AG20443 (cell line): ENCODE results near the gene STEAP3.

Experiments
- DNase-seq: peaks from one replicate; pipeline ENCODE4 v3.0.0; 2012; ENCODE audit warnings: low spot score, mixed read lengths

The STEAP3 gene

DNA sequence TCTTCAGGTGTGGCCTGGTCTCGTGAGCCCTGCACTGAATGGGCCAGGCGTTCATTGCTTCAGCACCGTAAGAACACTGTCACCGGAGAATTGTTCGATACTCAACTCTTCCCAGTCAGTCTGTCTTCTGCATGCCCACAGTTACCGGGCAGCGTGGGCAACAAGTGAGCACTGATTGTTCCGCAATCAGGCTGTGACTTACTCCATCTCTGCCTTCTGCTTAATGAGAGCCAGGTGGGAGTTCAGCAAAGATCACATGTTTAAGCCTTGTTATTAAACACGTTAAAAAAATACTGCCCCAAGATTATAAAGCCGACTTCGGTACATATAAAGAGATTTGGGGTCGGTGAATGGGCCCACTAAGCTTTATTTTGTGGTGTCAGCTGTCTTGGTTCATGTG is 3.7 kb downstream of the STEAP3 start:
- no peak for DNase-seq

DNA sequence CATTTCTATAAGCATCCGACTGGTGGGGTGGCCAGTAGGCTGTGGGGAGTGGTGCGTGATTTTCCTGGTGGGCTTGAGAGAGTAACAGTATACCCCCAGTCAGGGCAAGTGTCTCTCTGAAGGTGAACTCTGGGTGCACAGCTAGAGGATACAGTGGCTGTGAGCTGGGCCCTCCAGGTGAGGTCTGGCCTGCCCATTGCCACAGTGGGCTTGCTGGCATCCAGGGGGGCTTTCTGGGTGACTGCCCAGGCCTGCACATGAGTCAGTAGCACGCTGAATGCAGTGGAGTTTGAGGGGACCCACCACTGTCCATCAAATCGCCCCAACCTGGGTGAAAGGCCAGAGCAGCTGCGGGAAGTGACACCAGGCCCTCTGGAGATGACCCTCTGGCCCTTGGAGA is 4.5 kb downstream of the STEAP3 start:
- no peak for DNase-seq

DNA sequence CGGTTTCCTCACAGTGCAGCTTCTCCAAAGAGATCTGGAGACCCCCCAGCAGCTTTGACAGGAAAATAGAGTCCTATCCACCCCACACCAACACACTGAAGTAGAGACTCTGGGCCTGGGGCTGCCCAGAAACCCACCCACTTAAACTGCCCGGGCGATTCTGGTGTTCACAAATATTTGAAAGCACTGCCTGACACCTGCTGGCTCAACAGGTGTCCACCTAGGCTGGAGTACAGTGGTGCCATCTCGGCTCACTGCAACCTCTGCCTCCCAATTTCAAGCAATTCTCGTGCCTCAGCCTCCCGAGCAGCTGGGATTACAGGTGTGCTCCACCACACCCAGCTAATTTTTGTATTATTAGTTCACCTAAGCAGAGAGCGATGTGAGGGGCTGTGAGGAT is 5.3 kb downstream of the STEAP3 start:
- DNase-seq = no peak

DNA sequence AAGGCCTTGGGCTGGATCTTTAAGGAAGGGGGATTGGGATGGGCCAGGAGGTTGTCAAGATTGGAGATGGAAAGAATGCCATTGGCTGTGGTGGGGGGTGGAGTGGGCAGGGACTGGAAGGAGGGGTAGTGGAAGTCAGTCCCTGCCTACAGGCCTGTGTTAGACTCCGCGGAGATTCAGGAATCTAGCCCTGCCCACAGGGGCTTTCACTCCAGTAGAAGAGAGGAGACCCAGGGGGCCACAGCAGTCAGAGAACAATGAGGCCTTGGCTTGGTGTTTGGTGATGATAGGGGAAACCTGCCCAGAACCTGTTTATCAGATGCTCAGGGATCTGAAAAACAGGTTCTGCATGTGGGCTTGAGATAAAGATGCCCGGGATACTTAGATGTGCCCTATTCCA is 6.1 kb downstream of the STEAP3 start:
- DNase-seq = no peak

DNA sequence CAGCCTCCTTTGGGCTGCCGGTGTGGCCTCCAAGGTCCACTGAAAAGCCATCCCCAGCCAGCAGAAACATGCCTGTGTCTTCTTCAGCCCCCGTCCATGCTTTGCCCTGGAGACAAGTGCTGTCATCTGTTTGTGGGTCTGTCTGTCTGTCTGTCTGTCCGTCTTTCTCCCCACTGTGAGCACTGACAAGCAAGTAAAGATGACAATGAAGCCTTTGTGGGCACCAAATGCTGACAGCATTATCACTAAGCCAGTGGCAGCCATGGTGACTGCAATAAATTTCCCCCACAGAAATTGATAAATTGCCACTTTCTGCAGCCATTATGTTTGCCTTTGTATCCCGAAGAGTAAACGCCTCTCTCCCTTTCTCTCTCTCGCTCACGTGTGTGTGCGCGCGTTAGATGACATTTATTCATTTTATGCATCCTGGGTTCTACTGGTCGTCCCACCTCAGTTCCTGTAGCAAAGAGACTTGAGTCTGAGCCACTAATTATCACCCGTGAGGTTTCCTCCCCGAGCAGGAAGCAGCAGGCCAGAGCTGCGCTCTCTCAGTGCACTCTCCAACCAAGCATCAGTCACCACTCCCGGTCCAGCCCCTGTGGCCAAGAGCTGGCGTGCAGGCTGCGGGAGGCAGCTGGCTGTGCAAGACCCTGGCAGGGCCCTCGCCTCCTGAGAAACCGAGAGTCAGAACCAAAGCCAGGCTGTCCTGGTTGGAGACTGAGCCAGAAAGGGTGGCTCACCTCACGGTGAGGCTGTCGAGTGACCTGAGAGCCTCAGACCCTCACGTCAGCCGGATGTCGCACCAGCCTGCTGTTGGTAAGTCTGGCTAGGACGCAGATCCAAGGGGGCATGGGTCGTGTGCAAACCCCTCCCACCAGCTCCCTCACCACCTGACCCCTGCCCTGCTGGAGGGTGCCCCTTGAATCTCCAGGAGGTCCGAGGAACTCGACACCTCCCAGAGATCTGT is 6.9 kb downstream of the STEAP3 start:
- peak; percentile 84 for DNase-seq

DNA sequence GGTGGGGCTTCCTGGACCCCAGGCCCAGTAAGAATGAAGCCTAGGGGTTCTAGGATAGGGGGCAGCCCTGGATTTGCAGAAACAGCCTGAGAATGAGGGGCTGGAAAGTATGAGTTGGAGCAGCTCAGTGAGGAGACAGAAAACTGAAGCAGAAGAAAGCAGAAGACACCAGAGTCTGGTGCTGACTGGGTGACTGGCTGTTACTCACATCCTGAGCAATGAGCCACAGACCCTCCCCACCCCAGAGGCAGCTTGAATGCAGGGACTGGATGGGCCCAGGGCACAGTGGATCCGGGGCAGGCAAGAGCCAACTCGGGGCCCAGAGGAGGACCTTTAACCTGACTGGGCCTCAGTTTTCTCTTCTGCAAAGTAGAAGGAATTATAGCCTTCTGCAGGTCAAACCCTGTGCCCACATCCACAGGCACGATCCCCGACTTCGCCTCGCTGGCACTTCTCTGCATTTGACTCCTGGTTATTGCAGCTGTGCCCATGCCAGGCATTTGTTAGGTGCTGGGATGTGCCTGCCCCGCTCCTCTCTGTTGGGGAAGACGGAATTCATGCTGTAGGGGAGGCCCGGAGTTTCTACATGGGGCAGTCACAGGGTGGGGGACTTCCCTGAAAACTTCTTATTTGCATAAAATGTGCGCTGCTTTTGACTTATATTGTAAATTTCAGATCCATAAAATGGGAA is 8.5 kb downstream of the STEAP3 start:
- peak; percentile 65 for DNase-seq

DNA sequence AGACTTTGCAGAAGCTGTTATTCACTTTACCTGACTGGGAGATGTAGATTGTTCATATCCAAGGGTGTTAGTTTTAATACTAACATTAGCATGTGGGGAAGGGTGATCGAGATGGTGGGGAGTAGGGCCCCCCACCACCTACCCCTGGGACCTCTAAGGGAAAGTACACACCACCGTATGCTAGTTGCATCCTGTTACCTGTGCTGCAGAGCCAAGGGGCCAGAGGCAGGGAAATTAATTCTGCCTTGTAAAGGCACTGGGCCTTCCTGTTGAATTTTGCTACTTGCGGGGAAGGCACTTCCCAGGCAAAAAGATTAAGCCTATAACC is 9.0 kb downstream of the STEAP3 start:
- no peak for DNase-seq

DNA sequence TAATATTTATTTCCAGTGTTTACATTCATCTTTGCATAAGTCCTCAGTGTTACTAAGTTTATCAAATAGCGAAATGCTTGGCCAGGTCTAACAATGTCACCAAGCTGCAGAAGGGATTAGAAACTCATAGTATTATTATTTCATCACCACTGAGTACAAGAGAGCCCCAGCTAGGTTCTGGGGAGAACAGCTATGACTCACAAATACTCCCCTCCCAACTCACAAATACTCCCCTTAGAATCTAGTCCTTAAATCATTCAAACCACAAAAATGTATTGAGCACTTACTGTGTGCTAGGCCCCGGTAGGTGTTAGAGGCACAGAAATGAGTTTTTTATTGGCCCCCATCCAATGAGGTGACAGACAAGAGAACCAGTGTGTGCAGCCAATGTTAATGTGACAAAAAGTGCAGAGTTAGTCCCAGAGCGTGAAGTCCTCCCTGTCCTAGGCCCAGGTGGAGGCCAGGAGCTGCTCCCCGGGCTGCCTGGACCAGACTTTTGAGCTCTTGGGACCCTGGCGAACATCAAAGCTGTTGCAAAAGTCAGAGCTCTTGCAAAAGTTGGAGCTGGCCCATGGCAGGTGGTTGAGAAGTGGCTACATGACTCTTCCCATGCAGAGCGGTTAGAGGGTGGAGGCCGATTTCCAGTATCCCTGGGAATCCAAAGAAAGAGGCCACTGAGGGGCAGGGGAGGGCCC is 9.8 kb downstream of the STEAP3 start:
- DNase-seq = peak; percentile 56

DNA sequence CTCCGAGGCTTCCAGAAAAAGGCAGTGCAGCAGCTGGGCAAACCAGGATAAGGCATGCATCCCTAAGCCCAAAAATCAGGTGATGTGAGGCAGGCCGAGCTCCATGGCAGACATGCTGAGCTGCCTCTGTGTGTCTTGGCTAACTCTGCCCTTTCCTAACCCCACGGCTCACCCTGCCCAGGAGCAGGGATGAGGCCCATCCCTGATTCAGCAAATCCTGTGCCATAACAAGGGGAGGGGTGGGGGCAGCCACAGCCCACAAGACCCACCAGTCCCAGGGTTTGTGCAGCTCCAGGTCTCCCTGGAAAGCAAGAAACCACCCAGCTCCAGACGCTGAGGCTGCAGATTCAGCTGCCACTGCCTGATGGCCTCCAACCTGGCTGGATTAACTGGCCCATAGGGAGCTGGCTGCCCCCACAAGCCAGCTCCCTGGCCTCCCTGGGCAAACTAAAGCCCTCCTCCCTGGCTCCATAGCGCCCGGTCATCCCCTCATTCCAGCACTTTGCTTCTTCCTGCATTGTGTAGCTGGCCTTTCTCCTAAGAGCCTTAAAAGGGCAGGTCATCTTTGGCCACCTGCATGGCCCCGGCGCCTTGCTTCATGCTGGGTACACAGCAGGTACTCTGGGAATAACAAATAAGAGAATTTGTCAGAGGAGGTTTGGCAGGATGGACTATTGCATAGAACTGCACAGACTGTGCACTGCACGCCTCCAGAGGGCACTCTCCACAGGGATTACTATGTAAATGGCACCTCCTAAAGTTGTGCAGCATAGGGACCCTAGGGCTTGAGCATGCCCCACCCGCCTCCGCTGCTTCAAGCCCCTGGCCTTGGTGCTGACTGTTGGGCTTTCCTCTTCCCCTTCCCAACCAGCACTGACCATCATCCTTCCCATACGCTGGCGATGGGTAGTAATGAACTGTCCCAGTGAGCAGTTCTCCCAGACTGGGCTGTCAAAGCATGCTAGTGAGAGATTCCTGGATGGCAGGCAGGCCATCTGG is 10.7 kb downstream of the STEAP3 start:
- no peak for DNase-seq

DNA sequence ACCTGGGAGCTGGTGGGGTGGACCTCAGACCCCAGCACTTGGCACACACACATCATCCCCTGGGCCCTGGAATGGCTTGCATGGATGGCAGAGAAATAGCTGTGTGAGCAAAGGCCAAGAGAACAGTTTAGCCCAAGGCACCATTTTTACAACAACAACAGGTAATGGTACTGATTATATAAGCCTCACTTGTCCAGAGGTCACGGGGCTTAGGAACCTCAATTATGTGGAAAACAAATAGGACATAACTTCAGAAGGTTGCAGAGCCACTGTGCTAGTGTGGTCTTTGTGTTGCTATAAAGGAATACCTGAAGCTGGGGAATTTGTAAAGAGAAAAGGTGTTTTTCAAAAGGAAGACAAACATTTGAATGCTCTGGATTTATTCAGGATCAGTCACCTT is 13.2 kb downstream of the STEAP3 start:
- DNase-seq = no peak

DNA sequence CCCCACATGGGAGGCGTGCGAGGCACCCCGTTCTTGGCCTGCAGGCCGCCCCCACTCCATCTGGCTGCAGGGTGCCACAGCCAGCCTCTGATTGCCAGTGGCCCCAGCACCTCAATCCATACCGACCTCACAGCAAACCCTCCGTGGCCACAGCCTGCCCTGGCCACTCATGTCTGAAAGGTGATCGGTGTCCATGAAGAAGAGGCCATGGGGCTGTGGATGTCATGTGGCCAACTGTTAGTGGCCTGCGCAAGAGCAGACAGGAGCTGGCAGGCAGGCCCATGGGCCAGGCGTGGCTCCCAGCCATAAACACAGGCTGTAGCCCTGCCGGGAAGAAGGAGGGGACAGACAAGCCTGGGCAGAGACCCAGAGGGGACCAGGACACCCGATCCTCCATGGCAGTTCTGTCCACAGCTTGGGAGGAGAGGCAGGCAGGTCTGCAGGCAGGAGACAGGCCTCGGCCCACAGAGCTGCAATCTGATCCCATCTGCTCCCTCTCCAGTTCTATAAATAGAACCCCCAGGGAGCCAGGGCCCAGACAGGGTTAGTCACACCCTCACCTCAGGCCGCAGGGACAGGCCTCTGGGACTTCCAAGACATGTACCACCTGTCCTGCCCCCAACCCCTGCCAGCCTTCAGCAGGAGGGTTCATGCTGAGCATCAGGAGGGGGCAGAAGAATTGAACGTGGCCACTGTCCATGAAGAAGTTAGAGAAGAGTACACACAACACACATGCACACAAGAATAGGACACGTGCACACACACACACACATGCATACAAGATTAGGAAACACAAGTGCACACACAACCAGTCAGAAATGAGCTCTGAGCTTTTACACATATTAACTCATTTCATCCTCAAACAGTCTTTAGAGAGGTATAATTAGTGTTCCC is 16.9 kb downstream of the STEAP3 start:
- DNase-seq = peak; percentile 75

DNA sequence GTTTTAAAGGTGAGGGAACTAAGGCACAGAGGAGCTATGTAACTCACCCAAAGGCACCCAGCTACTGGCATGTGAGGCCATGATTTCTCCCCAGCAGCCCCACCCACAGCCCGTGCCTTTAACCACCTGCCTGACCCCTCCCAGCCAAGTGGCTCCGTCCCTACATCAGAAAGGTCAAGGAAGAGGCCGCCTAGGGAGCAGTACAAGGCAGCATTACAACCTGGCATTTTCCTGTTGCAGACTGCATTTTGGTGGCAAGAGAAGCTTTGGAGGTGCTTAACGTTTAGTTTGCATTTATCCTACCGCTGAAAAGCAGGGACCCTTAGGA is 17.5 kb downstream of the STEAP3 start:
- no peak for DNase-seq

DNA sequence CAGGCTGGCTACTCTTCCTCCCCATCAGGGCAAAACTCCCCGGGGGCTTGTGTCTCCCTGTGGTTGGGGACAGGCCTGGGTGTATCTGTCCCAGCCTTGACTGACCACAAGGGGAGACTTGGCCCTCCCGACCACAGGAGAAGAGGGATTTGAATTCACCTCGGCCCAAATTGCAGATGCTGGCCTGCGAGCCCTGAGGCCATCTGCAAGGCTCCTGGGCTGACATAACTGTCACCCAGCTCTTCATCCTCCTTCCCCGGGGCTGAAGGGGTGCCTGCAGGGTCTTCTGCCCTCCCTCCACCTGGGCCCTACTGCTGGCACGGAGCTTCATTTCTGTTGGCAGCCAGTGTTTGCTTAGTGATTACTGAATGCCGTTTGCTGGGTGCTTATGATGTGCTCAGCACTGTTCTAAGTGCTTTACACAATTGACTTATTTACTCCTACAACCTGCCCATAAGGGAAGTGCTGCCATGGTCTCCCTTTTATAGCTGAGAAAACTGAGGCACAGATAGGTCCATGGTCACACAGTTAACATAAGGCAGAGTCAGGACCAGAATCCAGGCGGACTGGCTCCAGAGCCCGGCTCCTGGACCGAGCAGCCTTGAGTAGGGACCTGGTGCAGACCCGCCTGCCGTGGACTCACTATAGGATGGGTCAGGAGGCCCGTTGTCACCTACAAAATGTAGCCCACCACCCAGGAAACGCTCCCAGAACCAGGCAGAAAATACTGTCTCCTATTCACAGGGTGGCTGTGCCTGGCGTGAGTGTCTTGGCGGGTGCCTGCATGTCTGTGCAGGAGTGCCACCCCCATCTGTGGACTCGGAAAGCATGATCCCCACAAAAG is 18.9 kb downstream of the STEAP3 start:
- no peak for DNase-seq

DNA sequence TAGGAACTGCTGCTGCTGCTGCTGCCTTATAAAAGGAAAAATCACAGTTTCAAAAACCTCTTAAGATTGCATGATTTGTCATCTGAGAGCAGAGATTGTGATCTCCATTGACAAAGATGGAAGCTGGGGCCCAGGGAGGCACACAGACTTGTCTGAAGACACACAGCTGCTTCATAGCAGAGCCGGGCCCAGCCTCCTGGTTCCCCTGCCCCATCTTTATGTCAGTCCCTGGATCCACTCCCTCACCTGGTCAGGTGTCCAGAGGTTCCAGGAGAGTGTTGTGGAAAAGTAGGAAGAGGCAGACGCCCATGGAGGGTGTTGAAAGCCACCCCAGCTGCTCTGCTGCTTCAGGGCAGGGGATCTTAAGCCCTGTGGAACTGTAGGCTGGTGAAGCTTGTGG is 20.0 kb downstream of the STEAP3 start:
- DNase-seq = no peak

DNA sequence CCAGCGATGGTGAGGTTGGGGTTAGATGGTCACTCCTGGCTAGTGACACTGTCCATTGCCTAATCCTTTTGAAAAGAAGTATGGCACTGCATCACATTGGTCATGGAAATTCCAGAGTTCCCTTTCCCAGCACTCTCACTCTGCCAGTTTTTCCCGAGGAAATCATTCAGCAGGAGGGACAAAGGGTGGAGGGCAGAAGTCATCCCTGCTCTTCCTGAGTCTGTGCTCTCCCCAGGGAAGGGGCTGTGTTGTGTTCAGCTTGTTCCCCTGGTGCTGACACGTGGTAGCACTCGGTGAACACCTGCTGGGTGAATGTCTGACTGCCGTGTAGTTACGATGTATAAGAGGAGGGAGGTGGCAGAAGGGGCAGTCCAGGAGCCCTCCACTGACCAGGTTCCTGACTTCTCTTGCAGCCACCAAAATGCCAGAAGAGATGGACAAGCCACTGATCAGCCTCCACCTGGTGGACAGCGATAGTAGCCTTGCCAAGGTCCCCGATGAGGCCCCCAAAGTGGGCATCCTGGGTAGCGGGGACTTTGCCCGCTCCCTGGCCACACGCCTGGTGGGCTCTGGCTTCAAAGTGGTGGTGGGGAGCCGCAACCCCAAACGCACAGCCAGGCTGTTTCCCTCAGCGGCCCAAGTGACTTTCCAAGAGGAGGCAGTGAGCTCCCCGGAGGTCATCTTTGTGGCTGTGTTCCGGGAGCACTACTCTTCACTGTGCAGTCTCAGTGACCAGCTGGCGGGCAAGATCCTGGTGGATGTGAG is 21.6 kb downstream of the STEAP3 start:
- DNase-seq = no peak

DNA sequence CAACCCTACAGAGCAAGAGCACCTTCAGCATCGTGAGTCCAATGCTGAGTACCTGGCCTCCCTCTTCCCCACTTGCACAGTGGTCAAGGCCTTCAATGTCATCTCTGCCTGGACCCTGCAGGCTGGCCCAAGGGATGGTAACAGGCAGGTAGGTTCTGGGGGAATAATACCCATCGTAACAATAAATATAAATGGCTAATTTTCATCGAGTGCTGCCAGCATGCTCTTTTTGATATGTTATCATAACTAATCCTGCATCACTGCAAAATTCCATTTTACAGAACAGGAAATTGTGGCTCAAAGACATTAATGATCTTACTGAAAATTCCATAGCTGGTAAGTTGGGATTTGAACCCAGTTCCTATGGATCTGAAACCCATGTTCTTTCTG is 22.2 kb downstream of the STEAP3 start:
- no peak for DNase-seq

DNA sequence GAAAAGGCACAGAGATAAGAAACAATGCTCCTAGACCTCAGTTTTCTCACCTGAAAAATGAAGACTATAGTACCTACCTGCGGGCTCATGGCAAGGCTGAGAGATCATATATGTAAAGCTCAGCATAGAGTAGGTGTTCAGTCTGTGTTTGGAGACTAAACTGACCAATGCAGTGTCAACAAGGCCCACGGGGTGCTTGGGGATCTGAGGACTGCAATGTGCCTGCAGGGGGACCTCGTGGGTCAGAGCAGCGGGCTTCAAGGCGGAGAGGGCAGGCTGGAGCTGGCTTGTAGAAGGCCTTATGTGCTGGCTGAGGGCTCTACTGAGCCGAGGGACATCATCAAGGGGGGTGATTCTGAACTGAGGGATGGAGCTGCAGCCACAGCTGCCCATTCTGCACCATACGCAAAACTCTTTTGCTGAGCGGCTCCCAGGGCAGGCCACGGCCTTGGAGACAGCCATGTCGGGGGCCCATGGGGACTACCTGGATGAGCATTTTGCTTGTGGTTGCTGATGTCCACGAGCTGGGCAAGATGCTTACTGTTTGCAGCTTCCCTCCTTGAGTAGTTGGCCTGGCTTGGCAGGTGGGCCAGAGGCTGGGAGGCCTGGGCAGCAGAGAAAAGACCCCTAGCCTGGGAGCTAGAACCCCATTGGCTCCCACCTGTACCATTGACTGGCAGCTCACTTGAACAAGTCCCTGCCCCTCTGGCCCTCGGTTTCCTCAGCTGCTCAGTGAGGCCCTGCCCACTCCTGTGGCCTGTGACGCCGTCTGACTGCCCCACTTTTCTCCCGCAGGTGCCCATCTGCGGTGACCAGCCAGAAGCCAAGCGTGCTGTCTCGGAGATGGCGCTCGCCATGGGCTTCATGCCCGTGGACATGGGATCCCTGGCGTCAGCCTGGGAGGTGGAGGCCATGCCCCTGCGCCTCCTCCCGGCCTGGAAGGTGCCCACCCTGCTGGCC is 23.5 kb downstream of the STEAP3 start:
- DNase-seq = no peak

DNA sequence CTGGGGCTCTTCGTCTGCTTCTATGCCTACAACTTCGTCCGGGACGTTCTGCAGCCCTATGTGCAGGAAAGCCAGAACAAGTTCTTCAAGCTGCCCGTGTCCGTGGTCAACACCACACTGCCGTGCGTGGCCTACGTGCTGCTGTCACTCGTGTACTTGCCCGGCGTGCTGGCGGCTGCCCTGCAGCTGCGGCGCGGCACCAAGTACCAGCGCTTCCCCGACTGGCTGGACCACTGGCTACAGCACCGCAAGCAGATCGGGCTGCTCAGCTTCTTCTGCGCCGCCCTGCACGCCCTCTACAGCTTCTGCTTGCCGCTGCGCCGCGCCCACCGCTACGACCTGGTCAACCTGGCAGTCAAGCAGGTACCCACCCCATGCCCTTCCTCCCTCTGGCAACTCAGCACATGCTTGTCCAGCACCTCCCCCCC is 24.2 kb downstream of the STEAP3 start:
- no peak for DNase-seq
